ENCODE measurements around the gene SLC26A9.

Gene SLC26A9

GRCh38 chr1:205976708-205977401 lies 33.6 kb upstream of the SLC26A9 start:
- TF ChIP-seq TAF1 (IDR thresholded peaks at IDR 0.05; ENCODE audit: borderline replicate concordance, insufficient read depth, low read length) (no peak), SIN3A (IDR thresholded peaks at IDR 0.05; ENCODE audit: borderline replicate concordance, insufficient read depth, low read length) (no peak), REST (IDR thresholded peaks at IDR 0.05; ENCODE audit: insufficient read depth in 1 of 2, low read depth in 2 of 2, low read length in 2 of 2) (no peak), FOXP2 (optimal IDR thresholded peaks at IDR 0.05; ENCODE audit: borderline replicate concordance, extremely low read depth, extremely low read length, insufficient read depth) (no peak), POLR2AphosphoS5 (IDR thresholded peaks at IDR 0.05; ENCODE audit: low read depth, low read length) (no peak)

- TF ChIP-seq POLR2AphosphoS5 (IDR thresholded peaks at IDR 0.05; ENCODE audit: low read depth, low read length) (no peak), REST (IDR thresholded peaks at IDR 0.05; ENCODE audit: insufficient read depth in 1 of 2, low read depth in 2 of 2, low read length in 2 of 2) (no peak), TAF1 (IDR thresholded peaks at IDR 0.05; ENCODE audit: borderline replicate concordance, insufficient read depth, low read length) (no peak), FOXP2 (optimal IDR thresholded peaks at IDR 0.05; ENCODE audit: borderline replicate concordance, extremely low read depth, extremely low read length, insufficient read depth) (no peak), SIN3A (IDR thresholded peaks at IDR 0.05; ENCODE audit: borderline replicate concordance, insufficient read depth, low read length) (no peak)
These were observed 32.8 kb upstream of the SLC26A9 start for GRCh38 chr1:205976036-205976435.

GRCh38 chr1:205975387-205975998 lies 32.2 kb upstream of the SLC26A9 start:
- no peak for TF ChIP-seq SIN3A (IDR thresholded peaks at IDR 0.05; ENCODE audit: borderline replicate concordance, insufficient read depth, low read length)
- no peak for TF ChIP-seq TAF1 (IDR thresholded peaks at IDR 0.05; ENCODE audit: borderline replicate concordance, insufficient read depth, low read length)
- TF ChIP-seq REST (IDR thresholded peaks at IDR 0.05; ENCODE audit: insufficient read depth in 1 of 2, low read depth in 2 of 2, low read length in 2 of 2): no peak
- no peak for TF ChIP-seq POLR2AphosphoS5 (IDR thresholded peaks at IDR 0.05; ENCODE audit: low read depth, low read length)
- TF ChIP-seq FOXP2 (optimal IDR thresholded peaks at IDR 0.05; ENCODE audit: borderline replicate concordance, extremely low read depth, extremely low read length, insufficient read depth): no peak

GRCh38 chr1:205974712-205975111 lies 31.5 kb upstream of the SLC26A9 start:
- TF ChIP-seq REST (IDR thresholded peaks at IDR 0.05; ENCODE audit: insufficient read depth in 1 of 2, low read depth in 2 of 2, low read length in 2 of 2) (no peak), FOXP2 (optimal IDR thresholded peaks at IDR 0.05; ENCODE audit: borderline replicate concordance, extremely low read depth, extremely low read length, insufficient read depth) (no peak), SIN3A (IDR thresholded peaks at IDR 0.05; ENCODE audit: borderline replicate concordance, insufficient read depth, low read length) (no peak), TAF1 (IDR thresholded peaks at IDR 0.05; ENCODE audit: borderline replicate concordance, insufficient read depth, low read length) (no peak), POLR2AphosphoS5 (IDR thresholded peaks at IDR 0.05; ENCODE audit: low read depth, low read length) (no peak)

Measured in PFSK-1 (cell line).